Measurements from ENCODE around the gene PHRF1. TPM values are rescaled to one million over a fixed set of nuclear protein-coding genes. Genes with fewer than 3 reads are reported as not detected.

PHRF1 gene
- total and polyA plus RNA-seq, 9 of the 15 experiments (the other 6 are each of a cell fraction or from before 2014, with no cell fraction given), result 0.07 to 37.2 (median 7.7) TPM

DNA sequence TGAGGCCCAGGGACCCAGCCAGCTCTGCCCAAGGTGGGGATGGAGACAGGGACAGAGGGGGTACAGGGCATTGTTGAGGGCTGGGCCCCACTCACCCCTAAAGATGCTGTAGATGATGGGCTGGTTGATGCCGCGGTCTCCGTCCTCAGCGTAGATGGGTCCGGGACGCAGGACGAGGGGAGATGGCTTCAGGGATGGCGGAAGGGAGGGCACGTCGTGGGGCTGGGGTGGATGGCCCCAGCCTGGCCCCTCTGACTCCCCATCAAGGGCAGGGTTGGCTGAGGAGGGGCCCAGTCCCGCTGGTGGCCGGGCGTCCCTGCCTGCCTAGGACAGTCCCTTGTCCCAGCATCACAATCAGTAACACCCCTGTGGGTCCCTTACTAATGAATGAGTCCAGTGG, 43.9 kb downstream of the PHRF1 start (continued):
- TF ChIP-seq, protein P1, sequence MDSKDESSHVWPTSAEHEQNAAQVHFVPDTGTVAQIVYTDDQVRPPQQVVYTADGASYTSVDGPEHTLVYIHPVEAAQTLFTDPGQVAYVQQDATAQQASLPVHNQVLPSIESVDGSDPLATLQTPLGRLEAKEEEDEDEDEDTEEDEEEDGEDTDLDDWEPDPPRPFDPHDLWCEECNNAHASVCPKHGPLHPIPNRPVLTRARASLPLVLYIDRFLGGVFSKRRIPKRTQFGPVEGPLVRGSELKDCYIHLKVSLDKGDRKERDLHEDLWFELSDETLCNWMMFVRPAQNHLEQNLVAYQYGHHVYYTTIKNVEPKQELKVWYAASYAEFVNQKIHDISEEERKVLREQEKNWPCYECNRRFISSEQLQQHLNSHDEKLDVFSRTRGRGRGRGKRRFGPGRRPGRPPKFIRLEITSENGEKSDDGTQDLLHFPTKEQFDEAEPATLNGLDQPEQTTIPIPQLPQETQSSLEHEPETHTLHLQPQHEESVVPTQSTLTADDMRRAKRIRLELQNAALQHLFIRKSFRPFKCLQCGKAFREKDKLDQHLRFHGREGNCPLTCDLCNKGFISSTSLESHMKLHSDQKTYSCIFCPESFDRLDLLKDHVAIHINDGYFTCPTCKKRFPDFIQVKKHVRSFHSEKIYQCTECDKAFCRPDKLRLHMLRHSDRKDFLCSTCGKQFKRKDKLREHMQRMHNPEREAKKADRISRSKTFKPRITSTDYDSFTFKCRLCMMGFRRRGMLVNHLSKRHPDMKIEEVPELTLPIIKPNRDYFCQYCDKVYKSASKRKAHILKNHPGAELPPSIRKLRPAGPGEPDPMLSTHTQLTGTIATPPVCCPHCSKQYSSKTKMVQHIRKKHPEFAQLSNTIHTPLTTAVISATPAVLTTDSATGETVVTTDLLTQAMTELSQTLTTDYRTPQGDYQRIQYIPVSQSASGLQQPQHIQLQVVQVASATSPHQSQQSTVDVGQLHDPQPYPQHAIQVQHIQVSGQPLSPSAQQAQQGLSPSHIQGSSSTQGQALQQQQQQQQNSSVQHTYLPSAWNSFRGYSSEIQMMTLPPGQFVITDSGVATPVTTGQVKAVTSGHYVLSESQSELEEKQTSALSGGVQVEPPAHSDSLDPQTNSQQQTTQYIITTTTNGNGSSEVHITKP (IDR thresholded peaks at IDR 0.05; ENCODE audit: partially characterized antibody), result peak; percentile 52
- TF ChIP-seq ZBTB33 (CRISPR knock-in tag; IDR thresholded peaks at IDR 0.05) (no peak), POLR2G (IDR thresholded peaks at IDR 0.05; ENCODE audit: low read depth, low read length) (0 out of 2 replicates have a peak, but pooled peaks have one; percentile 15), PCBP2 (IDR thresholded peaks at IDR 0.05; ENCODE audit: low read depth, low read length, poor library complexity, severe bottlenecking) (no peak), BCLAF1 (IDR thresholded peaks at IDR 0.05; ENCODE audit: borderline replicate concordance in 1 of 2, control insufficient read depth in 1 of 2, low read depth in 2 of 2, low read length in 1 of 2) (no peak), GTF3C2 (IDR thresholded peaks at IDR 0.05; ENCODE audit: borderline replicate concordance, extremely low read depth, insufficient read length) (no peak)

Measured in K562 (cell line).